ENCODE measurements around the gene PPP1R16B.
A peak's percentile ranks its signal among the peaks of the same experiment; 100 is the strongest.
"Not testable (repeated sequence)": the region's sequence is repeated elsewhere in the genome, so short reads cannot be mapped to it uniquely, and the experiment has no call there.

Gene PPP1R16B

GRCh38 chr20:38791940-38792339 is 13.6 kb upstream of the PPP1R16B start:
- no peak for DNase-seq (ENCODE audit: low read depth)

- not testable (repeated sequence) for DNase-seq (ENCODE audit: low read depth)
Measured at GRCh38 chr20:38794057-38794456, 11.4 kb upstream of the PPP1R16B start.

GRCh38 chr20:38798266-38798665 is 7.2 kb upstream of the PPP1R16B start:
- no peak for DNase-seq (ENCODE audit: low read depth)

- DNase-seq (ENCODE audit: low read depth), result no peak
Measured at GRCh38 chr20:38799203-38799602, 6.3 kb upstream of the PPP1R16B start.

GRCh38 chr20:38800882-38801281 is 4.6 kb upstream of the PPP1R16B start:
- no peak for DNase-seq (ENCODE audit: low read depth)

GRCh38 chr20:38804221-38804620 is 1.3 kb upstream of the PPP1R16B start:
- no peak for DNase-seq (ENCODE audit: low read depth)

GRCh38 chr20:38804682-38805501 is 605 bp upstream of the PPP1R16B start:
- DNase-seq (ENCODE audit: low read depth), result peak; percentile 82

GRCh38 chr20:38805958-38806854 is 709 bp downstream of the PPP1R16B start:
- peak; percentile 40 for DNase-seq (ENCODE audit: low read depth)

GRCh38 chr20:38806855-38807655 is 1.6 kb downstream of the PPP1R16B start:
- peak; percentile 58 for DNase-seq (ENCODE audit: low read depth)

- DNase-seq (ENCODE audit: low read depth), result no peak
Measured at GRCh38 chr20:38809942-38810341, 4.4 kb downstream of the PPP1R16B start.

- DNase-seq (ENCODE audit: low read depth), result peak; percentile 9
Measured at GRCh38 chr20:38810926-38811630, 5.6 kb downstream of the PPP1R16B start.

GRCh38 chr20:38811769-38812168 is 6.3 kb downstream of the PPP1R16B start:
- no peak for DNase-seq (ENCODE audit: low read depth)

- DNase-seq (ENCODE audit: low read depth), result no peak
Measured at GRCh38 chr20:38812182-38812581, 6.7 kb downstream of the PPP1R16B start.

GRCh38 chr20:38812709-38813573 is 7.4 kb downstream of the PPP1R16B start:
- DNase-seq (ENCODE audit: low read depth), result no peak

- not testable (repeated sequence) for DNase-seq (ENCODE audit: low read depth)
Measured at GRCh38 chr20:38813574-38813962, 8.1 kb downstream of the PPP1R16B start.

GRCh38 chr20:38815446-38815845 is 9.9 kb downstream of the PPP1R16B start:
- no peak for DNase-seq (ENCODE audit: low read depth)

- no peak for DNase-seq (ENCODE audit: low read depth)
Measured at GRCh38 chr20:38818113-38819065, 12.9 kb downstream of the PPP1R16B start.

GRCh38 chr20:38825571-38825900 is 20.0 kb downstream of the PPP1R16B start:
- no peak for DNase-seq (ENCODE audit: low read depth)

GRCh38 chr20:38825901-38826625 is 20.6 kb downstream of the PPP1R16B start:
- DNase-seq (ENCODE audit: low read depth), result no peak
